Sigmoid colon (tissue), 4 donors: ENCODE results near the gene CXorf66.

Source experiments
- POLR2A ChIP-seq, 2 donors: fragments of 450-650 bp; IDR thresholded peaks; one replicate each; pipeline ENCODE4 v1.6.1; 2016; ENCODE audit warnings: antibody characterized with exemption in 2 of 2, mild to moderate bottlenecking in 2 of 2, moderate library complexity in 2 of 2
- POLR2AphosphoS5 ChIP-seq, 4 donors: sonication (generic); formaldehyde crosslinking; IDR thresholded peaks; one replicate each; pipeline ENCODE4 v1.6.1; 2017; ENCODE audit warnings: antibody characterized with exemption in 4 of 4
- TF ChIP-seq, protein P1 (sequence below), 4 experiments: fragments of 450-650 bp in 3 of 4; fragments of 200-600 bp in 1 of 4; IDR thresholded peaks; one replicate each; pipeline ENCODE4 v1.5.1; 2016 to 2019; ENCODE audit warnings: antibody characterized with exemption in 4 of 4, mild to moderate bottlenecking in 3 of 4, moderate library complexity in 2 of 4

DNA sequence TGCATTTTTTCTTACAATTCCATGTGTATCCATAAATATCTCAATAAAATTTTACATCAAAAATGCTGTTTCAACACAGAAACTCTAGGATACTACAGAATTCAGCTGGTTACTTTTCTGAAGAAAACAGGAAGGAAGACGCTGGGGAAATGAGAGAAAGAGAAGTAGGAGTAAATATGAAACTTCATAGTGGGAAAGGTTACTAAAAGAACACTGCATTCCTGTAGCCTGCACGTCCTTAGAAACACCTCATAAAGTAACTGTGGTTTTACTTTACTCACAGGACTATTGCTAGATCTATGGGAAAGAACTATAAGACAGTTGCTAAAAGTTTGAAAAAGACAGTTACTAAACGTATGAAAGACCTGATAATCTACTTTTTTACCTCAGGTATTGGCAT, 55.6 kb downstream of the CXorf66 start:
- TF ChIP-seq, protein P1, sequence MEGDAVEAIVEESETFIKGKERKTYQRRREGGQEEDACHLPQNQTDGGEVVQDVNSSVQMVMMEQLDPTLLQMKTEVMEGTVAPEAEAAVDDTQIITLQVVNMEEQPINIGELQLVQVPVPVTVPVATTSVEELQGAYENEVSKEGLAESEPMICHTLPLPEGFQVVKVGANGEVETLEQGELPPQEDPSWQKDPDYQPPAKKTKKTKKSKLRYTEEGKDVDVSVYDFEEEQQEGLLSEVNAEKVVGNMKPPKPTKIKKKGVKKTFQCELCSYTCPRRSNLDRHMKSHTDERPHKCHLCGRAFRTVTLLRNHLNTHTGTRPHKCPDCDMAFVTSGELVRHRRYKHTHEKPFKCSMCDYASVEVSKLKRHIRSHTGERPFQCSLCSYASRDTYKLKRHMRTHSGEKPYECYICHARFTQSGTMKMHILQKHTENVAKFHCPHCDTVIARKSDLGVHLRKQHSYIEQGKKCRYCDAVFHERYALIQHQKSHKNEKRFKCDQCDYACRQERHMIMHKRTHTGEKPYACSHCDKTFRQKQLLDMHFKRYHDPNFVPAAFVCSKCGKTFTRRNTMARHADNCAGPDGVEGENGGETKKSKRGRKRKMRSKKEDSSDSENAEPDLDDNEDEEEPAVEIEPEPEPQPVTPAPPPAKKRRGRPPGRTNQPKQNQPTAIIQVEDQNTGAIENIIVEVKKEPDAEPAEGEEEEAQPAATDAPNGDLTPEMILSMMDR (IDR thresholded peaks at IDR 0.05), result no peak
- no peak for TF ChIP-seq POLR2AphosphoS5 (IDR thresholded peaks at IDR 0.05)
- no peak for TF ChIP-seq POLR2A (IDR thresholded peaks at IDR 0.05)
